GM19099 (cell line): Measurements from ENCODE around the gene BEAN1.

Experiments
- POLR2A ChIP-seq: IDR thresholded peaks from 3 replicates; pipeline ENCODE4 v1.6.1; 2011; ENCODE audit warnings: low read depth; ENCODE audit not compliant: insufficient read length; ENCODE audit errors: extremely low read depth

BEAN1 gene

DNA sequence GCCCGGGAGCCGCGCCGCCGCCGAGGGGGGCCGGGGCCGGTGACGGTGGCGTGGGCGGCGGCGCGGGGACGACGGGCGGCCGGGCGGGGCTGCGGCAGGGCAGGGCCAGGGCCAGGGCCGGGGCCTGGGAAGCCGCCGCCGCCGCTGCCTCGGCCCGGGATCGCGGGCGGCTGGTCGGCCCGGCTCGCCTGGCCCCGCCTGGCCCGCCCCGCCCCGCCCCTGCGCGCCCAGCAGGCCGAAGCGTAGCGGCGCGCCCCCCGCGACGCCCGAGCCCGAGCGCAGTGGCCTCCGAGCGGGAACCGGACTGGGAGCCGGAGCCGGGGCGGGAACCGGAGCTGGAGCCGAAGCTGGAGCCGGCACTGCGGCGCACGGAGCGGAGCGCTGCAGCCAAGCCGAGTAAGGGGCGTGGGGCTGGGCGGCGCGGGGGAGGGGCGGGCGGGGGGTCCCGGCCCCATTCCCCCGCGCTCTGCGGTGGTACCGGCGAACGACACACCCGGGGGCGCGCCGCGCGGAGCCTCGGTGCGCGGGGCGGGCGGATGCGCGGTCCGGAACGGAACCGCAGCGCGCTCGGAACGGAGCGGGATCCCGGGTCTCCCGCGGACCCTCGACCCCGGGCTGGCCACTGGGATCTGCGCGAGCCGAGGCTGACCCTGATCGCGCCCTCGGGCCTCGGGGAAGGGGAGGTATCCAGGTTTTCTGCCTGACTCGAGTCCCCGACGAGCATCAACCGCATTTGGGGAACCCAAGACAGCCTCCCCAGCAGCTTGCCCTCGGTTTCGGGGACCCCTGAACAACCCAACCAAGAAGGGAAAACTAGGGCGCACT, at the start of gene BEAN1:
TSS of gene BEAN1 (plus strand) at position 260 of the 825 bp plus-strand sequence. CDS start 10,382 bp downstream, outside the sequence.
- TF ChIP-seq POLR2A: no peak

- no peak for TF ChIP-seq POLR2A
These were observed 49.8 kb upstream of the BEAN1 start for GRCh38 chr16:66377324-66377723.

GRCh38 chr16:66378741-66379570, 48.1 kb upstream of the BEAN1 start:
- no peak for TF ChIP-seq POLR2A

DNA sequence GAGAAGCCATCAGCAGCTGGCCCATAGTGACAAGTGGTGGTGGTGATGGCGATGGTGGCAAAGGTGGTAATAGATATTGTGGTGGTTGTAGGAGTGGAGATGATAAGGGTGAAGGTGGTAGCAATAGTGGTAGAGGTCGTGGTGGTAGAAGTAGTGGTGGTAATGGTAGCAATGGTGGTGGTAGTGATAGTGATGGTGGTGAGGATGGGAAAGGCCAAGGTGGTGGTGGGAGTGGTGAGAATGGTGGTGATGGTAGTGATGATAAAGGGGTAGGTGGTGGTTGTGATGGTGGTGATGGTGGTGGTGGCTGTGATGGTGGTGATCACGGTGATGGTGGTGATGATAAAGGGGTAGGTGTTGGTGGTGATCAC, 47.5 kb upstream of the BEAN1 start:
- TF ChIP-seq POLR2A: no peak

- no peak for TF ChIP-seq POLR2A
These were observed 46.7 kb upstream of the BEAN1 start for GRCh38 chr16:66380421-66380820.

DNA sequence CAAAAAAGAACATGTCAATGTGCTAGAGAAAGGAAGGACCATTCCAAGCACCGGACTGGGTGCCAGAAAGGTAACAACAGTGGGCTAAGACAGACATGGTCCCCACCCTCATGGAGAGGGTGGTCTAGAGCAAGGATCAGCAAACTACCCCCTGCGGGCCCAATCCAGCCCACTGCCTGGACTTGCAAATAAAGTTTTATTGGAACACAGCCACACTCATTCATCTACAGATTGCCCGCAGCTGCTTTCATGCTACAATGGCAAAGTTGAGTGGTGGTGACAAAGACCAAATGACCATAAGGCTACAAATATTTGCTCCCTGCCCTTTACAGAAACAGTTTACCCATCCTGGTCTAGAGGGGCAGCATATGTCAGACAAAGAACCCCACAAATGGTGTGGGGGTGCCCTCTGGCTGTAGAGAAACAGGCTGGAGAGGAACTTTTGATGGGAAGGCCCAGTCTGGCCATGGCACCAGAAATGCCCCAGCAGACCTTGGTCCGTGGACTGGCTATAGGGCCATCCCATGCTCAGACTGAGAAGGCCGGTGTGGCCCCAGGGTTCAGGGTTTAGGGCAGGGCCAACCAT, 45.4 kb upstream of the BEAN1 start:
- TF ChIP-seq POLR2A: no peak

DNA sequence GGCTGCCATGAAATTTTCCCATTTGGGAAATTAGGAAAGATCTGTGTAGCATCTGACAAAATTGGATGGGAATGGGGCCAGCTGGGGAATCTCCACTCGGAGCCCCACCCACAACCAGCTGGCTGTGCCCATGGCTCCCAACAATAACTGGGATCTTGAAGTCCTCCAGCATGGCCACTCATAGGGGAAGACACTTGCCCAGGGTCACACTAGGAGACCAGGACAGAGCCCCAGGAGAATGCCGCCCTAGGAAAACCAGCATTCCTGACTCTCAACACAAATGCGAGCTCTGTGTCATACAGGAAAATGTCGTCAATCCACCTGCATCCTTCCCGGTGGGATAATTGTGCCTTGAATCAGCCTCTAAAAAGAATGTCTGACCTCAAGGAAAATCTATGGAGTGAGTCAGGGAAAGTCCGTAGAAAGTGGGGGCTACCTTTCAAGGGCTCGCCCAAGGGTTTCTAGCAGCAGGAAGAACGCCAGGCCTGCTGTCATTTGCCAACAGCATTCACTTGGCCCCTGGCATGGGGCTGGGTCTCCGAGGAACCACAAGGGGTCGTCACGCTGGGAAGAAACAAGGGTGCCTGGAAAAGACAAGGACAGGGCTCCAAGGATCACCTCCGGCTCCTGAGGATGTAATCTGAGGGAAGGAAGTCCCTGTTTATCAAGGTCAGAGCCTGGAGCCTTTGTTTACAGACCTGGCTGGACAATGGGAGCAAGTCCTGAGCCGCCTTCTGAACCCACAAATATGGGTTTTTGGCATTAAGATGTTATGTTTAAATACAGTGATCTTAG, 44.7 kb upstream of the BEAN1 start:
- TF ChIP-seq POLR2A: no peak

DNA sequence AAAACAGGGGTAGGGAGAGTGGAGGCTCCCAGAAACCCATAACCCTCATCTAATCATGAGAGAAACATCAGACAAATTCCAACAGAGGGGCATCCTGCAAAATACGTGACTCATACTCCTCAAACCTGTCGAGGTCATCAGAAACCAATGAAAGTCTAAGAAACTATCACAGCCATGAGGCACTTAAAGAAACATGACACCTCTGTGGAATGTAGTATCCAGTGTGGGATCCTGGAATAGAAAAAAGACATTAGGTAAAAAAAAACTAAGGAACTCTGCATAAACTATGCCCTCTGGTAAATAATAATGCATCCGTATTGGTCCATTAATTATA, 44.2 kb upstream of the BEAN1 start:
- TF ChIP-seq POLR2A: no peak

DNA sequence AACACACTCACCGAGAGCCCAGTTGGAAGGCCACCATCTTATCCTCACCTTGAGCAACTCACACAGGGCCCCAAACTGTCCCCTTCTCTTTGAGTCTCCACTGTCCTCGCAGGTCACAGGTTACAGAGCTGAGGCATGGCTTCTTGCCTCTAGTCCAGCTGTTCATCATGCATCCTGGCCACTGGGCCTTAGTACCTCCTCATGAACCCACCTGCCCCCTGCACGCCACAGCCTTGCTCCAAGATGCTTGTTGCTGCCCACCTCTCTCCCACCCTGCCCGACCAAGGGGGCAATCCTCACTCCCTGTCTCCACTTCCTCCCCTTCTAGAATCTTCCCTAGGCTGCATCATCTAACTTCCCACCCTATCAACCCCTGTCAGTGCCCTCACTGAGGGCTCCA, 43.5 kb upstream of the BEAN1 start:
- no peak for TF ChIP-seq POLR2A

DNA sequence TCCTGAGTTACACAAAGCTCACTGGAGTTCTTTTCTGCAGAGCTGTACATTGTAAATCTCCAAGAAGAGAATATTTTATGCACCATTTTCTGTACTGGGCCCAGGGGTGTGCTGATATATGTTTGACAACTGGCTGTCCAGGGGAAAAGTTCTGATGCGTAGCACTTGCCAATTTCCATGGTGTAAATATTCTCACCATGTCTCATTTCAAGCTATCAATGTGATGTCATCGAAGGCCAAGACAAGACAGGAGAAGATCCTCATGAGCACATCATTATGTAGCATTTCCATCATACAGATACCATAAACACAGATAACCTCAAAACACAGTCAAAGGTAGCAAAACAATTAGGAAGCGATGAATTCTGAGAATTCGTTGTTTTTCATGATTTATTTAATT, 41.7 kb upstream of the BEAN1 start:
- no peak for TF ChIP-seq POLR2A

GRCh38 chr16:66386629-66387622, 40.2 kb upstream of the BEAN1 start:
- TF ChIP-seq POLR2A: no peak

DNA sequence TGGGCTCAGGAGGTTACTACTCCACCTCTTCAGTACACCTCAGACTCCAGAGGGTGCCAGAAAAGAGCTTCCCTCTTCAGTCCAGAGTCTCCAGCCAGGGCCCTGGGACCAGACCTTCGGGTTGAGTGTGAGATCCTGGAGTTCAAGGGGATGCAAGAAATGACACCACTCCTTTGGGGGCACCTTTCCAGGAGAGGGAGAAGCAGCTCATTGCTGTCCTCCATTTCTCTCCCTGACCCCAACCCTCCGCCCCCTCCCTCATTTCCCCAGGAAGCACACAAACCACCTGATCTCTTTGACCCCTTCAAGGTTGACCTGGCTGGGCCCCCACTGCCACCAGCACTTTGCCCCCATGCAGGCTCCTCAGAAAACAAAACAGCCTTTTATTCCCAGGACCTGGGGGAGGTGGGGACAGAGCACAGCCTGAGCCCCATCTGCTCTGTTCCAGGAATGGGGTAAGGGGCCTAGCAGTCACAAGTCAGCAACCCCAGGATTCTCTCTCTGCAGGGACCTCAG, 39.2 kb upstream of the BEAN1 start:
- no peak for TF ChIP-seq POLR2A

DNA sequence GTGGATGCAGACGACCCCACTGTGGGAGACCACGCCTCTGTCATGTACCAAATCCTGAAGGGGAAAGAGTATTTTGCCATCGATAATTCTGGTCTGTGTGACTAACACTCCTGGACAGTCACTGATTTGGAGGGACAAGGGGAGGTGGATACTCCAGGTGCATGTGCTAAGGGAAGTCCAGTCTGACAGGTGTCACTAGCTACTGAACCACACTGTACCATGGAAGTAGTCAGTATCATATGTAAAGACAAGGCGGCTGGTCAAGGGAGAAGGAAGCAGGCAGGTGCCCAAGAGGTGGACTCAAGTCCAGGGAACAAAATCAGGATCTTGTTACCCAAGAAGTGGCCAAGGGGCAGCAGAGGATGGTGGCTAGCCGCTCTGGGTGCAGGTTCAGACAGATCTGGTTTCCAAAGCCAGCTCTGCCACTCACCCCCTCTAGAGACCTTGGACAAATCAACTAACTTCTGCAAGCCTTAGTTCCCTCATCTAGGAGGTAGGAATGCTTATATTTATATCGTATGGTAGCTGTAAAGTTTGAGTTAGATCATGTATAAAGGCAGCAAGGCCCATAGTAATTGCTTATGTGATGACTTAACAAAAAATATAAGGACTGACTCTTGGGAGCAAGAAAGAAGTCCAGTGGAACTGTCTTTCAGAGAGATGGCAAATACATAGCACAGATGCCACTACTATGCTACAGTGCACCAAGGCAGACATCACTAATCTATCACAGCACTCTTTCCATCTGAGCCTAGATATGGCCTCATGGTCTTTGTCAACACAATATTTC, 38.5 kb upstream of the BEAN1 start:
- TF ChIP-seq POLR2A: no peak
